GM12892 (cell line): Measurements from ENCODE around the gene SPATS2.

Experiments
- POLR2A ChIP-seq: IDR thresholded peaks from 2 replicates; pipeline ENCODE4 v1.6.1; 2011; ENCODE audit warnings: low read depth, low read length, control low read depth
- POLR2AphosphoS5 ChIP-seq: IDR thresholded peaks from 2 replicates; pipeline ENCODE4 v1.6.1; 2011; ENCODE audit warnings: low read depth, low read length, control low read depth
- TAF1 ChIP-seq: IDR thresholded peaks from 2 replicates; pipeline ENCODE4 v1.6.1; 2011; ENCODE audit warnings: low read depth, mild to moderate bottlenecking, control low read depth, low read length, borderline replicate concordance

GRCh38 chr12:49558526-49558925 is 191.3 kb downstream of the SPATS2 start:
- TF ChIP-seq POLR2A: no peak
- TF ChIP-seq POLR2AphosphoS5: no peak
- no peak for TF ChIP-seq TAF1
